Measurements from ENCODE around the gene CDC40.
"Not testable (repeated sequence)": the region's sequence is repeated elsewhere in the genome, so short reads cannot be mapped to it uniquely, and the experiment has no call there.

CDC40 gene

GRCh38 chr6:110201151-110201884 lies 21.1 kb downstream of the CDC40 start:
- no peak for DNase-seq (ENCODE audit: low read depth in 3 of 3)

- DNase-seq (ENCODE audit: low read depth in 3 of 3) = no peak
These were observed 27.4 kb downstream of the CDC40 start for GRCh38 chr6:110207652-110208051.

GRCh38 chr6:110211753-110212152 lies 31.5 kb downstream of the CDC40 start:
- no peak for DNase-seq (ENCODE audit: low read depth in 3 of 3)

- DNase-seq (ENCODE audit: low read depth in 3 of 3) = no peak
These were observed 34.1 kb downstream of the CDC40 start for GRCh38 chr6:110214338-110214737.

GRCh38 chr6:110216140-110216539 lies 35.9 kb downstream of the CDC40 start:
- no peak for DNase-seq (ENCODE audit: low read depth in 3 of 3)

- DNase-seq (ENCODE audit: low read depth in 3 of 3) = no peak
These were observed 37.0 kb downstream of the CDC40 start for GRCh38 chr6:110217266-110217665.

- no peak for DNase-seq (ENCODE audit: low read depth in 3 of 3)
These were observed 41.5 kb downstream of the CDC40 start for GRCh38 chr6:110221738-110222137.

GRCh38 chr6:110226261-110226660 lies 46.0 kb downstream of the CDC40 start:
- DNase-seq (ENCODE audit: low read depth in 3 of 3) = no peak

GRCh38 chr6:110232450-110232849 lies 52.2 kb downstream of the CDC40 start:
- DNase-seq (ENCODE audit: low read depth in 3 of 3) = no peak

GRCh38 chr6:110233770-110234374 lies 53.6 kb downstream of the CDC40 start:
- no peak for DNase-seq (ENCODE audit: low read depth in 3 of 3)

- DNase-seq (ENCODE audit: low read depth in 3 of 3) = not testable (repeated sequence)
These were observed 55.8 kb downstream of the CDC40 start for GRCh38 chr6:110236007-110236406.

- DNase-seq (ENCODE audit: low read depth in 3 of 3) = no peak
These were observed 59.5 kb downstream of the CDC40 start for GRCh38 chr6:110239526-110240274.

GRCh38 chr6:110244621-110245020 lies 64.4 kb downstream of the CDC40 start:
- not testable (repeated sequence) for DNase-seq (ENCODE audit: low read depth in 3 of 3)

- DNase-seq (ENCODE audit: low read depth in 3 of 3) = no peak
These were observed 66.2 kb downstream of the CDC40 start for GRCh38 chr6:110246378-110246777.

GRCh38 chr6:110246900-110247546 lies 66.8 kb downstream of the CDC40 start:
- DNase-seq (ENCODE audit: low read depth in 3 of 3) = no peak

GRCh38 chr6:110250058-110250457 lies 69.8 kb downstream of the CDC40 start:
- no peak for DNase-seq (ENCODE audit: low read depth in 3 of 3)

GRCh38 chr6:110250838-110251237 lies 70.6 kb downstream of the CDC40 start:
- DNase-seq (ENCODE audit: low read depth in 3 of 3) = no peak

- no peak for DNase-seq (ENCODE audit: low read depth in 3 of 3)
These were observed 75.1 kb downstream of the CDC40 start for GRCh38 chr6:110255211-110255750.

GRCh38 chr6:110256366-110256765 lies 76.1 kb downstream of the CDC40 start:
- no peak for DNase-seq (ENCODE audit: low read depth in 3 of 3)

- no peak for DNase-seq (ENCODE audit: low read depth in 3 of 3)
These were observed 85.0 kb downstream of the CDC40 start for GRCh38 chr6:110265273-110265672.

GRCh38 chr6:110266996-110267395 lies 86.8 kb downstream of the CDC40 start:
- no peak for DNase-seq (ENCODE audit: low read depth in 3 of 3)

GRCh38 chr6:110269623-110270022 lies 89.4 kb downstream of the CDC40 start:
- no peak for DNase-seq (ENCODE audit: low read depth in 3 of 3)
